Activated T-helper 1 cell treated with Interleukin-2 at 50 U/mL for 16 hours (primary cell): ENCODE measurements around the gene PRKCH.

Experiments
- DNase-seq: peaks from one replicate; pipeline ENCODE4 v3.0.0-alpha.2; 2020; ENCODE audit warnings: low read depth

The PRKCH gene

GRCh38 chr14:61555056-61555838, 233.9 kb downstream of the PRKCH start:
- no peak for DNase-seq

GRCh38 chr14:61556455-61556854, 235.1 kb downstream of the PRKCH start:
- no peak for DNase-seq

- DNase-seq, result no peak
Measured at GRCh38 chr14:61557262-61557661, 235.9 kb downstream of the PRKCH start.

GRCh38 chr14:61557854-61558253, 236.5 kb downstream of the PRKCH start:
- DNase-seq, result no peak

- no peak for DNase-seq
Measured at GRCh38 chr14:61558271-61558670, 236.9 kb downstream of the PRKCH start.

- DNase-seq, result no peak
Measured at GRCh38 chr14:61559641-61560201, 238.3 kb downstream of the PRKCH start.

GRCh38 chr14:61560323-61560722, 238.9 kb downstream of the PRKCH start:
- DNase-seq, result no peak

- no peak for DNase-seq
Measured at GRCh38 chr14:61561104-61561503, 239.7 kb downstream of the PRKCH start.

GRCh38 chr14:61561657-61562276, 240.4 kb downstream of the PRKCH start:
- no peak for DNase-seq

GRCh38 chr14:61562321-61563161, 241.2 kb downstream of the PRKCH start:
- no peak for DNase-seq

- no peak for DNase-seq
Measured at GRCh38 chr14:61563162-61563511, 241.8 kb downstream of the PRKCH start.

GRCh38 chr14:61563880-61564617, 242.7 kb downstream of the PRKCH start:
- no peak for DNase-seq

GRCh38 chr14:61564618-61565091, 243.3 kb downstream of the PRKCH start:
- DNase-seq, result no peak

- DNase-seq, result no peak
Measured at GRCh38 chr14:61565181-61565580, 243.8 kb downstream of the PRKCH start.

- no peak for DNase-seq
Measured at GRCh38 chr14:61565836-61566536, 244.6 kb downstream of the PRKCH start.

GRCh38 chr14:61566537-61567225, 245.3 kb downstream of the PRKCH start:
- no peak for DNase-seq

GRCh38 chr14:61567838-61568571, 246.6 kb downstream of the PRKCH start:
- no peak for DNase-seq

- peak; percentile 24 for DNase-seq
Measured at GRCh38 chr14:61568572-61569011, 247.2 kb downstream of the PRKCH start.

- DNase-seq, result no peak
Measured at GRCh38 chr14:61569308-61569707, 247.9 kb downstream of the PRKCH start.
